GM20000 (cell line): ENCODE measurements around the gene RASA3.

Experiments used
- DNase-seq: peaks from one replicate; pipeline ENCODE4 v3.0.0; 2012; ENCODE audit warnings: low spot score
- TF ChIP-seq, protein P1 (sequence below): IDR thresholded peaks from 2 replicates; pipeline ENCODE4 v1.5.1; 2012; ENCODE audit warnings: mild to moderate bottlenecking, control low read depth; ENCODE audit errors: extremely low read depth, missing control alignments

RASA3 gene

DNA sequence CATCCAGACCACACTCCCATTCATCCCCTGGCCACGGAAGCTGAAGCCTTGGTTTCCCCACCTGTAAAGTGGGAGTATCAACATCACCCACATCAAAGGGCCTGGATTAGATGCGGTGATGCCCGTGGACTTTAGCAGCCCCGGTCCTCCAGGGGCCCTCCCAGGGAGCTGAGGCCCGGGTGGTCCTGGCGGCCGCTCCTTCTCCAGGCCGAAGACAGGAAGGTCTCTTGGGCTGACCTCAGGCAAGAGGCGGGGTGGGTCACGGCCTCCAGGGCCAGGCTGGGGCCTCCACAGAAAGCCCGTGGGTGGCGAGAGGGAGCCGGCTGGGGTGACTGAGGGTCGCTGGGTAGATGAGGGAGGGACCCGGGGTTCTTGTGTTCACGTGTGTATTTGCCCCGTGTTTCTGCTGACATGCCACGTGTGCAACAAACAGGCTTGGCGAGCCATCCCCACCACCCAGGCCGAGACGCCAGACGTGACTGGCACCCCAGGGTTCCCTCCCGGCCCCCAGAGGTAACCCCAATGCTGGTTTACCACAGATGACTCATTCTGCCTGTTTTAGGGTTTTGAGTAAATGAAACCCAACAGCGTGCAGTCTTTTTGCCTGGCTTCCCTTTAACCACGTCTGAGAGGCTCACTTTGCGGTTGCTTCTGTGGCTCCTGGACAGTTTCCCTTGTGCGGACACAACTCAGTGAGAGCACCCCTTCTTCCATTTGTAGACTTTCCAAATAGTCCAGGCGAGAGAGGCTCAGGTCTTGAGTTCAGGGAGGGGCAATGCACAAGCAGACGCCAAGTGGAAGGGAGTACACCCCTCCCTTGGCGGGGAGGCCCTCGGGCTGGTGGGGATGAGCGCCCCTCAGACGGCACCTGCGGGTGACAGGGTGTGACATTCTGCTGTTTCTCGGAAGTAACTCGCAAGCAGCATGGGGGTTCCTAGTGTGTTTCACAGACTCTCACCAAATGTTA is 201.5 kb downstream of the RASA3 start:
- peak; percentile 75 for DNase-seq
- TF ChIP-seq, protein P1, sequence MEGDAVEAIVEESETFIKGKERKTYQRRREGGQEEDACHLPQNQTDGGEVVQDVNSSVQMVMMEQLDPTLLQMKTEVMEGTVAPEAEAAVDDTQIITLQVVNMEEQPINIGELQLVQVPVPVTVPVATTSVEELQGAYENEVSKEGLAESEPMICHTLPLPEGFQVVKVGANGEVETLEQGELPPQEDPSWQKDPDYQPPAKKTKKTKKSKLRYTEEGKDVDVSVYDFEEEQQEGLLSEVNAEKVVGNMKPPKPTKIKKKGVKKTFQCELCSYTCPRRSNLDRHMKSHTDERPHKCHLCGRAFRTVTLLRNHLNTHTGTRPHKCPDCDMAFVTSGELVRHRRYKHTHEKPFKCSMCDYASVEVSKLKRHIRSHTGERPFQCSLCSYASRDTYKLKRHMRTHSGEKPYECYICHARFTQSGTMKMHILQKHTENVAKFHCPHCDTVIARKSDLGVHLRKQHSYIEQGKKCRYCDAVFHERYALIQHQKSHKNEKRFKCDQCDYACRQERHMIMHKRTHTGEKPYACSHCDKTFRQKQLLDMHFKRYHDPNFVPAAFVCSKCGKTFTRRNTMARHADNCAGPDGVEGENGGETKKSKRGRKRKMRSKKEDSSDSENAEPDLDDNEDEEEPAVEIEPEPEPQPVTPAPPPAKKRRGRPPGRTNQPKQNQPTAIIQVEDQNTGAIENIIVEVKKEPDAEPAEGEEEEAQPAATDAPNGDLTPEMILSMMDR: no peak

DNA sequence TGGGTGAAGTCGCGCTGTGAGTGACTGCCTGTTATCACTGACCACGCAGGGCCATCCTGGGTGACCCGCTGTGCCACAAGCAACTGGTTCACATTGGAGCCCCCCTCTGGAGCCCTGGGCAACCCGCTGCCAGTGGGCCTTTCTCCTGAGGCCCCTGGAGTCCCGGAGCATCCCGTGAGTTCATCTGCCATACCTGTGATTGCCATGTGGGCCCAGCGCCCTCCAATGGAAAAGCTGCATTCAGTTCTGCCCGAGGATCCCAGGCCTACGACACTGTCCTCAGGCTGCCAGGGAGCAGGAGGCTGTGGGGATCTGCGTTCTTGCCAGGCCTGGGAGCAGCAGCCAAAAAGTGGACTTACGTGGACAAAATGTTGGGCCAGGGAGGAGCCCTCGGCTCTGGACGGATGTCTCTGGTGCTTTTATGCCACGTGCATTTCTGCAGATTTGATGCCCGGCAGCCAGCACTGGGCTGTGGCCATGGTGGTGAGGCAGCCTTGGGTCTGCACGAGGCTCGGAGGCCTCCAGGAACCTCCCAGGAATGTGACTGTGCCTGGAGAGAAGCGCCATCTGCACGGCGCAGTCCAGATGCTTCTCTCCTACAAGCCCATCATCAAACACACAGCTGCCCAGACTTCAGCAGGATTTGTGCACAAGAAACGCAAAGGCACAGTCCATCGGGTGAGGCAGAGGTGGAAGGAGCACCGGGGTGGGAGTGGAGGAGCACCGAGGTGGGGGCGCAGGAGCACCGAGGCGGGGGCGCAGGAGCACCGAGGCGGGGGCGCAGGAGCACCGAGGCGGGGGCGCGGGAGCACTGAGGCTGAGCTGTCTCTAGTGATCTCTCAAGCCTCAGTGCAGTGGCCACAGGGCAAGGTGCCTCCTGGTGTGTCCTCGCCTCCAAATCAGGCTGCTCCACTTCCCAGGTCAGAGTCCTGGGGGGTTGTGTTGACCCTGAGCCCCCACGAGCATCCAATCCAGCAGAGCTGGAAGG is 202.5 kb downstream of the RASA3 start:
- TF ChIP-seq, protein P1: no peak
- no peak for DNase-seq

DNA sequence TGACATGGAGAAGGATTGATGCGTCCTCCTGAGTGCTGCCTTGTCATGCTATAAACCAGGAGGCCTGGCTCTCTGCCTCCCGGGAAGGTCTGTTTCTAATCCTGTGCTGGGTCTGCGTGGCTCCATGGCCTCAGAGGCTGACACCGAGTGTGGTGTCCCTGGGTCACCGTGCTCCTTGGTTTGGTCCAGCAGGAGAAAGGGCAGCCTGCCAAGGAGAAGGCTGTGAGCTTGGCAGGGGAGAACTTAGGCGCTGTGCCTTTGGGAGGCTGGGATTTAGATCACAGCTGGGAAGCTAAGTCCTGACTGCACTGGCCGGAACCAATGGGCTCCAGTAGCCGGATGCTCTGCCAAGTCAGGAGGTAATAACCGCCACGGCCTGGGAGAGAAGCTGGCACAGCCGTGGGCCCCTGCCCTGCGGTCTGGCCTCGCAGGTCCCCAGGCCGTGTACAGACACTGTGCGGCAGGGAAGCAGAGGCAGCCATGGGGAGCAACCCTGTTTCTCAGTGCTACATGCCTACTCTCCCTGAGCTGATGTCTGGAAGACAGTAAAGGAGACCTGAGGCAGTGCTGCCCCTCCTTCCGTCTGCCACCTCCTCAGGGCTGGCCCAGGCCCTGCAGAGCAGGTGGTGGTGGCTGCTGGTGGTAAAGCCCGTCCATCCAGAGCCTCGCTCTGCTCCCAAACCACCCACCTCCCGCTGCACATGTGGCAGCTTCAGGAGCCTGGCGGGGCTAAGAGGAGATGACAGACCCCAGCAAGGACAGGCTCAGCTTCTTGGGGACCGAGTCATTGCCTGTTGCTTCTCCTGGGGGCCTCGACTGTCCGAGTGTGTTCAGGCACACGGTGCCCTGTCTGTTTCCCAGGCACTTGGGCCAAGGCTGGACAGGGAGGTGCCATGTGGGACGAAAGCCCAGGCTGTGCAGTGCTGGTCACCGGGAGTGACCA is 203.5 kb downstream of the RASA3 start:
- TF ChIP-seq, protein P1: no peak
- no peak for DNase-seq
